Measurements from ENCODE around the gene AGAP1.

The AGAP1 gene

GRCh38 chr2:235508371-235509160, 14.7 kb downstream of the AGAP1 start:
- DNase-seq: no peak

GRCh38 chr2:235510318-235510717, 16.5 kb downstream of the AGAP1 start:
- no peak for DNase-seq

GRCh38 chr2:235511187-235511661, 17.4 kb downstream of the AGAP1 start:
- DNase-seq: no peak

GRCh38 chr2:235511751-235512698, 18.2 kb downstream of the AGAP1 start:
- DNase-seq: no peak

GRCh38 chr2:235512699-235513053, 18.8 kb downstream of the AGAP1 start:
- no peak for DNase-seq

- DNase-seq: no peak
These were observed 20.3 kb downstream of the AGAP1 start for GRCh38 chr2:235513984-235514626.

GRCh38 chr2:235514627-235515363, 21.0 kb downstream of the AGAP1 start:
- no peak for DNase-seq

GRCh38 chr2:235515364-235515742, 21.5 kb downstream of the AGAP1 start:
- DNase-seq: no peak

GRCh38 chr2:235515821-235516220, 22.0 kb downstream of the AGAP1 start:
- DNase-seq: no peak

GRCh38 chr2:235516257-235516656, 22.4 kb downstream of the AGAP1 start:
- DNase-seq: no peak

GRCh38 chr2:235518322-235519090, 24.7 kb downstream of the AGAP1 start:
- DNase-seq: no peak

GRCh38 chr2:235520787-235521186, 26.9 kb downstream of the AGAP1 start:
- DNase-seq: no peak

GRCh38 chr2:235521844-235522243, 28.0 kb downstream of the AGAP1 start:
- no peak for DNase-seq

GRCh38 chr2:235523021-235523420, 29.2 kb downstream of the AGAP1 start:
- DNase-seq: no peak

GRCh38 chr2:235523486-235524150, 29.8 kb downstream of the AGAP1 start:
- DNase-seq: no peak

- no peak for DNase-seq
These were observed 32.3 kb downstream of the AGAP1 start for GRCh38 chr2:235526166-235526565.

GRCh38 chr2:235527806-235528469, 34.1 kb downstream of the AGAP1 start:
- no peak for DNase-seq

- no peak for DNase-seq
These were observed 35.8 kb downstream of the AGAP1 start for GRCh38 chr2:235529621-235530020.

- DNase-seq: no peak
These were observed 36.9 kb downstream of the AGAP1 start for GRCh38 chr2:235530735-235531134.

GRCh38 chr2:235532307-235532706, 38.5 kb downstream of the AGAP1 start:
- DNase-seq: no peak

- DNase-seq: no peak
These were observed 39.4 kb downstream of the AGAP1 start for GRCh38 chr2:235533198-235533597.
